ENCODE measurements around the gene ECM1. TPM values are rescaled to one million over a fixed set of nuclear protein-coding genes. Genes with fewer than 3 reads are reported as not detected.

ECM1 gene
- total RNA-seq, result under 1 TPM; 0.69 to 0.88 TPM

GRCh38 chr1:150507912-150508864 lies at the start of gene ECM1:
Gene ECM1 (plus strand): TSS chr1:150508109. CDS start chr1:150508210, 101 bp downstream.
- intact Hi-C loops (cut with micrococcal nuclease), result no loop called here
- H3K4me1 Mint-ChIP-seq (ENCODE audit: low read depth), result no peaks in the 10 kb centered on the region
- H3K36me3 Mint-ChIP-seq (ENCODE audit: low read depth), result peaks cover 19% of the 10 kb centered on the region
- no peaks in the 10 kb centered on the region for H3K27me3 Mint-ChIP-seq (ENCODE audit: low read depth)
- CTCF ChIA-PET, result interaction anchor here (0.6 kb wide), 1 partner anchor 19 kb away, joined by 3 read pairs; no protein-coding TSS in a partner anchor
- no peaks in the 10 kb centered on the region for H3K9me3 Mint-ChIP-seq
- DNase-seq, result no peak
- no peak within 1 kb of the TSS for H3K4me3 Mint-ChIP-seq
- H3K27ac Mint-ChIP-seq, result no peak within 1 kb of the TSS

- H3K9me3 Mint-ChIP-seq, result no peaks in the 10 kb centered on the region
- DNase-seq, result peak; percentile 79
- H3K4me1 Mint-ChIP-seq (ENCODE audit: low read depth), result peaks cover 2% of the 10 kb centered on the region
- intact Hi-C loops (cut with micrococcal nuclease), result loop anchor here (1.0 to 5.0 kb wide), 5 partner anchors 53 to 533 kb away; partner anchors contain the start of gene FALEC
- H3K27me3 Mint-ChIP-seq (ENCODE audit: low read depth), result no peaks in the 10 kb centered on the region
- CTCF ChIA-PET, result interaction anchor here (1.5 kb wide), 1 partner anchor 68 kb away, joined by 8 read pairs; no protein-coding TSS in a partner anchor
- peaks cover 8% of the 10 kb centered on the region for H3K36me3 Mint-ChIP-seq (ENCODE audit: low read depth)
- peak overlapping the region; percentile 41 for H3K27ac Mint-ChIP-seq
- H3K4me3 Mint-ChIP-seq, result no peak overlapping the region
Measured at GRCh38 chr1:150464422-150464826, 43.5 kb upstream of the ECM1 start.

GRCh38 chr1:150466964-150467363 lies 40.9 kb upstream of the ECM1 start:
- CTCF ChIA-PET, result no interaction called here

GRCh38 chr1:150469291-150469690 lies 38.6 kb upstream of the ECM1 start:
- no peak for DNase-seq
- Mint-ChIP-seq H3K27ac (no peak overlapping the region), H3K36me3 (ENCODE audit: low read depth) (peaks cover 23% of the 10 kb centered on the region), H3K27me3 (ENCODE audit: low read depth) (no peaks in the 10 kb centered on the region), H3K4me3 (no peak overlapping the region), H3K4me1 (ENCODE audit: low read depth) (peaks cover under 1% of the 10 kb centered on the region), H3K9me3 (no peaks in the 10 kb centered on the region)
- intact Hi-C loops (cut with micrococcal nuclease), result no loop called here
- CTCF ChIA-PET, result interaction anchor here (1.1 kb wide), 1 partner anchor 47 kb away, joined by 3 read pairs; the partner anchor contains the start of gene FALEC

More at GRCh38 chr1:150466964-150467363, 40.9 kb upstream of the ECM1 start:
- DNase-seq, result no peak
- no peaks in the 10 kb centered on the region for H3K9me3 Mint-ChIP-seq
- intact Hi-C loops (cut with micrococcal nuclease), result no loop called here
- no peaks in the 10 kb centered on the region for H3K27me3 Mint-ChIP-seq (ENCODE audit: low read depth)
- H3K27ac Mint-ChIP-seq, result no peak overlapping the region
- H3K4me3 Mint-ChIP-seq, result no peak overlapping the region
- H3K36me3 Mint-ChIP-seq (ENCODE audit: low read depth), result peaks cover 22% of the 10 kb centered on the region
- peaks cover 2% of the 10 kb centered on the region for H3K4me1 Mint-ChIP-seq (ENCODE audit: low read depth)

GRCh38 chr1:150472601-150473200 lies 35.2 kb upstream of the ECM1 start:
- Mint-ChIP-seq H3K27ac (no peak overlapping the region), H3K27me3 (ENCODE audit: low read depth) (no peaks in the 10 kb centered on the region), H3K4me1 (ENCODE audit: low read depth) (peaks cover 5% of the 10 kb centered on the region), H3K4me3 (no peak overlapping the region), H3K9me3 (no peaks in the 10 kb centered on the region), H3K36me3 (ENCODE audit: low read depth) (peaks cover 19% of the 10 kb centered on the region)
- no peak for DNase-seq
- intact Hi-C loops (cut with micrococcal nuclease), result no loop called here
- CTCF ChIA-PET, result interaction anchor here (0.5 kb wide), 1 partner anchor 17 kb away, joined by 3 read pairs; no protein-coding TSS in a partner anchor

- Mint-ChIP-seq H3K9me3 (no peaks in the 10 kb centered on the region), H3K27ac (no peak overlapping the region), H3K27me3 (ENCODE audit: low read depth) (no peaks in the 10 kb centered on the region), H3K36me3 (ENCODE audit: low read depth) (peaks cover 19% of the 10 kb centered on the region), H3K4me1 (ENCODE audit: low read depth) (peaks cover 7% of the 10 kb centered on the region), H3K4me3 (no peak overlapping the region)
- CTCF ChIA-PET, result interaction anchor here (0.9 kb wide), 1 partner anchor 101 kb away, joined by 6 read pairs; no protein-coding TSS in a partner anchor
- intact Hi-C loops (cut with micrococcal nuclease), result no loop called here
- DNase-seq, result no peak
Measured at GRCh38 chr1:150473659-150474058, 34.2 kb upstream of the ECM1 start.

- no peak overlapping the region for H3K4me3 Mint-ChIP-seq
- no peaks in the 10 kb centered on the region for H3K9me3 Mint-ChIP-seq
- peaks cover 7% of the 10 kb centered on the region for H3K4me1 Mint-ChIP-seq (ENCODE audit: low read depth)
- CTCF ChIA-PET, result no interaction called here
- intact Hi-C loops (cut with micrococcal nuclease), result no loop called here
- no peak overlapping the region for H3K27ac Mint-ChIP-seq
- H3K36me3 Mint-ChIP-seq (ENCODE audit: low read depth), result peaks cover 19% of the 10 kb centered on the region
- no peak for DNase-seq
- H3K27me3 Mint-ChIP-seq (ENCODE audit: low read depth), result no peaks in the 10 kb centered on the region
Measured at GRCh38 chr1:150474869-150475268, 33.0 kb upstream of the ECM1 start.

GRCh38 chr1:150476754-150477153 lies 31.2 kb upstream of the ECM1 start:
- H3K27ac Mint-ChIP-seq, result no peak overlapping the region
- peaks cover 4% of the 10 kb centered on the region for H3K36me3 Mint-ChIP-seq (ENCODE audit: low read depth)
- DNase-seq, result no peak
- intact Hi-C loops (cut with micrococcal nuclease), result no loop called here
- H3K27me3 Mint-ChIP-seq (ENCODE audit: low read depth), result no peaks in the 10 kb centered on the region
- peaks cover 7% of the 10 kb centered on the region for H3K4me1 Mint-ChIP-seq (ENCODE audit: low read depth)
- H3K4me3 Mint-ChIP-seq, result no peak overlapping the region
- no peaks in the 10 kb centered on the region for H3K9me3 Mint-ChIP-seq
- CTCF ChIA-PET, result no interaction called here

GRCh38 chr1:150477320-150477719 lies 30.6 kb upstream of the ECM1 start:
- no peak for DNase-seq
- no peaks in the 10 kb centered on the region for H3K27me3 Mint-ChIP-seq (ENCODE audit: low read depth)
- H3K27ac Mint-ChIP-seq, result no peak overlapping the region
- peaks cover 7% of the 10 kb centered on the region for H3K4me1 Mint-ChIP-seq (ENCODE audit: low read depth)
- peaks cover 2% of the 10 kb centered on the region for H3K36me3 Mint-ChIP-seq (ENCODE audit: low read depth)
- CTCF ChIA-PET, result interaction anchor here (0.6 kb wide), 1 partner anchor 70 kb away, joined by 4 read pairs; no protein-coding TSS in a partner anchor
- no peaks in the 10 kb centered on the region for H3K9me3 Mint-ChIP-seq
- intact Hi-C loops (cut with micrococcal nuclease), result no loop called here
- no peak overlapping the region for H3K4me3 Mint-ChIP-seq

GRCh38 chr1:150477733-150478132 lies 30.2 kb upstream of the ECM1 start:
- no peak overlapping the region for H3K4me3 Mint-ChIP-seq
- intact Hi-C loops (cut with micrococcal nuclease), result no loop called here
- H3K4me1 Mint-ChIP-seq (ENCODE audit: low read depth), result peaks cover 7% of the 10 kb centered on the region
- H3K9me3 Mint-ChIP-seq, result no peaks in the 10 kb centered on the region
- no peak overlapping the region for H3K27ac Mint-ChIP-seq
- CTCF ChIA-PET, result interaction anchor here (0.6 kb wide), 1 partner anchor 69 kb away, joined by 4 read pairs; no protein-coding TSS in a partner anchor
- H3K27me3 Mint-ChIP-seq (ENCODE audit: low read depth), result no peaks in the 10 kb centered on the region
- H3K36me3 Mint-ChIP-seq (ENCODE audit: low read depth), result peaks cover 2% of the 10 kb centered on the region
- DNase-seq, result no peak

- Mint-ChIP-seq H3K36me3 (ENCODE audit: low read depth) (no peaks in the 10 kb centered on the region), H3K4me1 (ENCODE audit: low read depth) (peaks cover 7% of the 10 kb centered on the region), H3K27me3 (ENCODE audit: low read depth) (no peaks in the 10 kb centered on the region), H3K27ac (no peak overlapping the region), H3K4me3 (no peak overlapping the region), H3K9me3 (no peaks in the 10 kb centered on the region)
- CTCF ChIA-PET, result interaction anchor here (0.6 kb wide), 1 partner anchor 245 kb away, joined by 3 read pairs; no protein-coding TSS in a partner anchor
- DNase-seq, result no peak
- intact Hi-C loops (cut with micrococcal nuclease), result no loop called here
Measured at GRCh38 chr1:150479370-150479769, 28.5 kb upstream of the ECM1 start.

- Mint-ChIP-seq H3K27ac (no peak overlapping the region), H3K4me3 (no peak overlapping the region), H3K36me3 (ENCODE audit: low read depth) (no peaks in the 10 kb centered on the region), H3K9me3 (no peaks in the 10 kb centered on the region), H3K4me1 (ENCODE audit: low read depth) (peaks cover 7% of the 10 kb centered on the region), H3K27me3 (ENCODE audit: low read depth) (no peaks in the 10 kb centered on the region)
- DNase-seq, result no peak
- CTCF ChIA-PET, result interaction anchor here (0.6 kb wide), 1 partner anchor 244 kb away, joined by 3 read pairs; no protein-coding TSS in a partner anchor
- intact Hi-C loops (cut with micrococcal nuclease), result loop anchor here (10.0 kb wide), 1 partner anchor 145 kb away; the partner anchor contains the start of gene ENSA
Measured at GRCh38 chr1:150479927-150480352, 28.0 kb upstream of the ECM1 start.

Data from activated naive CD4-positive, alpha-beta T cell treated with anti-CD3 and anti-CD28 coated beads for 36 hours (primary cell).